NOMO-1 treated with dmso at 0.1 percent for 144 hours (cell line): ENCODE data around the gene MMADHC.
A peak's percentile ranks its signal among the peaks of the same experiment; 100 is the strongest.

ENCODE experiments used
- DNase-seq: peaks from one replicate; lab custom pipeline; 2025; ENCODE audit not compliant: unreplicated experiment; lab: John Stamatoyannopoulos, UW

MMADHC gene

GRCh38 chr2:149587220-149587949, at the start of gene MMADHC:
TSS of gene MMADHC (minus strand) at chr2:149587775. CDS start at chr2:149587097, 678 bp downstream.
- DNase-seq, result peak; percentile 93

GRCh38 chr2:149634103-149634502, 46.5 kb upstream of the MMADHC start:
- DNase-seq, result no peak

GRCh38 chr2:149630445-149630844, 42.9 kb upstream of the MMADHC start:
- DNase-seq, result no peak

- no peak for DNase-seq
Measured at GRCh38 chr2:149629026-149629425, 41.5 kb upstream of the MMADHC start.

- DNase-seq, result no peak
Measured at GRCh38 chr2:149627111-149627801, 39.7 kb upstream of the MMADHC start.

- DNase-seq, result no peak
Measured at GRCh38 chr2:149625671-149626070, 38.1 kb upstream of the MMADHC start.

GRCh38 chr2:149625271-149625670, 37.7 kb upstream of the MMADHC start:
- DNase-seq, result no peak

- DNase-seq, result no peak
Measured at GRCh38 chr2:149622343-149622742, 34.8 kb upstream of the MMADHC start.

GRCh38 chr2:149617476-149617875, 29.9 kb upstream of the MMADHC start:
- no peak for DNase-seq

- DNase-seq, result no peak
Measured at GRCh38 chr2:149616681-149617456, 29.3 kb upstream of the MMADHC start.

GRCh38 chr2:149613704-149614103, 26.1 kb upstream of the MMADHC start:
- no peak for DNase-seq

- DNase-seq, result no peak
Measured at GRCh38 chr2:149612122-149612521, 24.5 kb upstream of the MMADHC start.

- DNase-seq, result no peak
Measured at GRCh38 chr2:149611100-149611820, 23.7 kb upstream of the MMADHC start.

GRCh38 chr2:149606251-149606811, 18.8 kb upstream of the MMADHC start:
- no peak for DNase-seq

- DNase-seq, result no peak
Measured at GRCh38 chr2:149603248-149603647, 15.7 kb upstream of the MMADHC start.

GRCh38 chr2:149601141-149601796, 13.7 kb upstream of the MMADHC start:
- DNase-seq, result peak; percentile 40

- peak; percentile 64 for DNase-seq
Measured at GRCh38 chr2:149597668-149598326, 10.2 kb upstream of the MMADHC start.

GRCh38 chr2:149597050-149597667, 9.6 kb upstream of the MMADHC start:
- no peak for DNase-seq

- no peak for DNase-seq
Measured at GRCh38 chr2:149596471-149596870, 8.9 kb upstream of the MMADHC start.
